HepG2 (cell line): Measurements from ENCODE around the gene CSNK1E. TPM values are rescaled to one million over a fixed set of nuclear protein-coding genes. Genes with fewer than 3 reads are reported as not detected.

Experiments used
- DMAP1 ChIP-seq: IDR thresholded peaks from 2 replicates; pipeline ENCODE4 v1.6.1; 2016
- E2F2 ChIP-seq: sonication (generic); formaldehyde crosslinking; IDR thresholded peaks from 2 replicates; pipeline ENCODE4 v1.4.0; 2020; ENCODE audit warnings: missing genetic modification reagents, borderline replicate concordance
- ESRRA ChIP-seq: sonication (generic); formaldehyde crosslinking; IDR thresholded peaks from 2 replicates; pipeline ENCODE4 v1.5.1; 2020; ENCODE audit warnings: mild to moderate bottlenecking, low read depth, missing genetic modification reagents
- JUND ChIP-seq: sonication (generic); formaldehyde crosslinking; IDR thresholded peaks from 2 replicates; pipeline ENCODE4 v1.8.0; 2022; ENCODE audit warnings: mild to moderate bottlenecking, missing genetic modification reagents
- REST ChIP-seq, 2 experiments: IDR thresholded peaks; 2 replicates each; pipeline ENCODE4 v1.6.1; 2011 to 2012; ENCODE audit warnings: low read length in 2 of 2, borderline replicate concordance in 1 of 2, low read depth in 1 of 2, mild to moderate bottlenecking in 1 of 2, moderate library complexity in 1 of 2
- SCMH1 ChIP-seq: sonication (generic); formaldehyde crosslinking; IDR thresholded peaks from 2 replicates; pipeline ENCODE4 v1.9.0; 2021; ENCODE audit warnings: missing genetic modification reagents, mild to moderate bottlenecking, borderline replicate concordance
- SRSF9 ChIP-seq: fragments of 200-400 bp; formaldehyde crosslinking; IDR thresholded peaks from 2 replicates; pipeline ENCODE4 v1.6.1; 2018; ENCODE audit warnings: borderline replicate concordance, mild to moderate bottlenecking, low read depth, low read length; ENCODE audit not compliant: insufficient read depth, poor library complexity, severe bottlenecking
- TCF7L2 ChIP-seq: IDR thresholded peaks from 2 replicates; pipeline ENCODE4 v1.6.1; 2011; ENCODE audit warnings: mild to moderate bottlenecking, low read depth, low read length, moderate library complexity
- TGIF2 ChIP-seq: IDR thresholded peaks from 2 replicates; pipeline ENCODE4 v1.6.1; 2016; ENCODE audit warnings: control low read depth, missing compliant biosample characterization
- ZBTB1 ChIP-seq: sonication (generic); formaldehyde crosslinking; IDR thresholded peaks from 2 replicates; pipeline ENCODE4 v1.4.0; 2020; ENCODE audit warnings: missing genetic modification reagents, borderline replicate concordance
- ZNF264 ChIP-seq: sonication (generic); formaldehyde crosslinking; IDR thresholded peaks from 2 replicates; pipeline ENCODE4 v1.4.0; 2020; ENCODE audit warnings: missing genetic modification reagents
- ZNF761 ChIP-seq: sonication (generic); formaldehyde crosslinking; conservative IDR thresholded peaks from 2 replicates; pipeline ENCODE4 v1.4.0; 2020; ENCODE audit warnings: mild to moderate bottlenecking, missing genetic modification reagents
- polyA plus RNA-seq, 8 experiments: library from polyadenylated mRNA; depleted of rRNA in 3 of 8; stranded (reverse) in 7 of 8; unstranded in 1 of 8; fragments of >200 nt; fragmentation: Illumina TruSeq in 4 of 8; extraction: Trizol in 4 of 8; gene quantifications; 2 replicates each; pipeline versions ENCODE4 v1.2.1 to v1.2.3, GENCODE V29; 2011 to 2016; ENCODE audit warnings: low read depth in 4 of 8, missing spikeins in 1 of 8, mixed read lengths in 1 of 8; ENCODE audit not compliant: insufficient read depth in 1 of 8
- total RNA-seq, 5 experiments: library from RNA; depleted of rRNA; stranded (reverse); fragments of >200 nt; fragmentation: Illumina TruSeq; extraction: Trizol; gene quantifications; 2 replicates each; pipeline ENCODE4 v1.2.3, GENCODE V29; 2016; ENCODE audit warnings: low read depth in 1 of 5
- TF ChIP-seq, protein P1 (sequence below): sonication (generic); formaldehyde crosslinking; conservative IDR thresholded peaks from 2 replicates; pipeline ENCODE4 v1.8.0; 2022; ENCODE audit warnings: missing genetic modification reagents
- TF ChIP-seq, protein P2 (sequence below): sonication (generic); formaldehyde crosslinking; IDR thresholded peaks from 2 replicates; pipeline ENCODE4 v1.4.0; 2020; ENCODE audit warnings: mild to moderate bottlenecking, low read depth, missing genetic modification reagents
- TF ChIP-seq, protein P3 (sequence below): sonication (generic); formaldehyde crosslinking; IDR thresholded peaks from 2 replicates; pipeline ENCODE4 v1.4.0; 2020; ENCODE audit warnings: missing genetic modification reagents
- TF ChIP-seq, protein P4 (sequence below): sonication (generic); formaldehyde crosslinking; IDR thresholded peaks from 2 replicates; pipeline ENCODE4 v1.4.0; 2020; ENCODE audit warnings: missing genetic modification reagents
- TF ChIP-seq, protein P5 (sequence below): fragments of 450-650 bp; IDR thresholded peaks from 2 replicates; pipeline ENCODE4 v1.6.1; 2017; ENCODE audit warnings: mild to moderate bottlenecking

The CSNK1E gene
- total and polyA plus RNA-seq, 2 of the 13 experiments (the other 11 are each of a cell fraction or from before 2014, with no cell fraction given) = 34.7 to 129 TPM

GRCh38 chr22:38284042-38284402, 33.2 kb downstream of the CSNK1E start (continued):
- TF ChIP-seq, protein P1, sequence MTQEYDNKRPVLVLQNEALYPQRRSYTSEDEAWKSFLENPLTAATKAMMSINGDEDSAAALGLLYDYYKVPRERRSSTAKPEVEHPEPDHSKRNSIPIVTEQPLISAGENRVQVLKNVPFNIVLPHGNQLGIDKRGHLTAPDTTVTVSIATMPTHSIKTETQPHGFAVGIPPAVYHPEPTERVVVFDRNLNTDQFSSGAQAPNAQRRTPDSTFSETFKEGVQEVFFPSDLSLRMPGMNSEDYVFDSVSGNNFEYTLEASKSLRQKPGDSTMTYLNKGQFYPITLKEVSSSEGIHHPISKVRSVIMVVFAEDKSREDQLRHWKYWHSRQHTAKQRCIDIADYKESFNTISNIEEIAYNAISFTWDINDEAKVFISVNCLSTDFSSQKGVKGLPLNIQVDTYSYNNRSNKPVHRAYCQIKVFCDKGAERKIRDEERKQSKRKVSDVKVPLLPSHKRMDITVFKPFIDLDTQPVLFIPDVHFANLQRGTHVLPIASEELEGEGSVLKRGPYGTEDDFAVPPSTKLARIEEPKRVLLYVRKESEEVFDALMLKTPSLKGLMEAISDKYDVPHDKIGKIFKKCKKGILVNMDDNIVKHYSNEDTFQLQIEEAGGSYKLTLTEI (CRISPR knock-in tag) = no peak
- TF ChIP-seq ZNF264 (CRISPR knock-in tag) = no peak
- TF ChIP-seq TGIF2 = peak; percentile 9; the same call in 1 of the 2 replicates
- TF ChIP-seq DMAP1 (CRISPR knock-in tag) = no peak
- no peak for TF ChIP-seq TCF7L2
- no peak for TF ChIP-seq SCMH1 (CRISPR knock-in tag)
- TF ChIP-seq ZBTB1 (CRISPR knock-in tag) = no peak
- TF ChIP-seq ESRRA = no peak
- TF ChIP-seq, protein P2, sequence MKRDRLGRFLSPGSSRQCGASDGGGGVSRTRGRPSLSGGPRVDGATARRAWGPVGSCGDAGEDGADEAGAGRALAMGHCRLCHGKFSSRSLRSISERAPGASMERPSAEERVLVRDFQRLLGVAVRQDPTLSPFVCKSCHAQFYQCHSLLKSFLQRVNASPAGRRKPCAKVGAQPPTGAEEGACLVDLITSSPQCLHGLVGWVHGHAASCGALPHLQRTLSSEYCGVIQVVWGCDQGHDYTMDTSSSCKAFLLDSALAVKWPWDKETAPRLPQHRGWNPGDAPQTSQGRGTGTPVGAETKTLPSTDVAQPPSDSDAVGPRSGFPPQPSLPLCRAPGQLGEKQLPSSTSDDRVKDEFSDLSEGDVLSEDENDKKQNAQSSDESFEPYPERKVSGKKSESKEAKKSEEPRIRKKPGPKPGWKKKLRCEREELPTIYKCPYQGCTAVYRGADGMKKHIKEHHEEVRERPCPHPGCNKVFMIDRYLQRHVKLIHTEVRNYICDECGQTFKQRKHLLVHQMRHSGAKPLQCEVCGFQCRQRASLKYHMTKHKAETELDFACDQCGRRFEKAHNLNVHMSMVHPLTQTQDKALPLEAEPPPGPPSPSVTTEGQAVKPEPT (CRISPR knock-in tag) = no peak
- TF ChIP-seq REST (IDR thresholded peaks at IDR 0.05; ENCODE audit: borderline replicate concordance in 1 of 2, low read depth in 1 of 2, low read length in 2 of 2) = no peak
- TF ChIP-seq, protein P3, sequence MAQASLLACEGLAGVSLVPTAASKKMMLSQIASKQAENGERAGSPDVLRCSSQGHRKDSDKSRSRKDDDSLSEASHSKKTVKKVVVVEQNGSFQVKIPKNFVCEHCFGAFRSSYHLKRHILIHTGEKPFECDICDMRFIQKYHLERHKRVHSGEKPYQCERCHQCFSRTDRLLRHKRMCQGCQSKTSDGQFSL (CRISPR knock-in tag) = no peak
- TF ChIP-seq SRSF9 = no peak
- TF ChIP-seq ZNF761 (CRISPR knock-in tag) = no peak
- TF ChIP-seq JUND (CRISPR knock-in tag) = no peak
- TF ChIP-seq, protein P4, sequence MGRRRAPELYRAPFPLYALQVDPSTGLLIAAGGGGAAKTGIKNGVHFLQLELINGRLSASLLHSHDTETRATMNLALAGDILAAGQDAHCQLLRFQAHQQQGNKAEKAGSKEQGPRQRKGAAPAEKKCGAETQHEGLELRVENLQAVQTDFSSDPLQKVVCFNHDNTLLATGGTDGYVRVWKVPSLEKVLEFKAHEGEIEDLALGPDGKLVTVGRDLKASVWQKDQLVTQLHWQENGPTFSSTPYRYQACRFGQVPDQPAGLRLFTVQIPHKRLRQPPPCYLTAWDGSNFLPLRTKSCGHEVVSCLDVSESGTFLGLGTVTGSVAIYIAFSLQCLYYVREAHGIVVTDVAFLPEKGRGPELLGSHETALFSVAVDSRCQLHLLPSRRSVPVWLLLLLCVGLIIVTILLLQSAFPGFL (CRISPR knock-in tag) = no peak
- no peak for TF ChIP-seq E2F2 (CRISPR knock-in tag)
- TF ChIP-seq, protein P5, sequence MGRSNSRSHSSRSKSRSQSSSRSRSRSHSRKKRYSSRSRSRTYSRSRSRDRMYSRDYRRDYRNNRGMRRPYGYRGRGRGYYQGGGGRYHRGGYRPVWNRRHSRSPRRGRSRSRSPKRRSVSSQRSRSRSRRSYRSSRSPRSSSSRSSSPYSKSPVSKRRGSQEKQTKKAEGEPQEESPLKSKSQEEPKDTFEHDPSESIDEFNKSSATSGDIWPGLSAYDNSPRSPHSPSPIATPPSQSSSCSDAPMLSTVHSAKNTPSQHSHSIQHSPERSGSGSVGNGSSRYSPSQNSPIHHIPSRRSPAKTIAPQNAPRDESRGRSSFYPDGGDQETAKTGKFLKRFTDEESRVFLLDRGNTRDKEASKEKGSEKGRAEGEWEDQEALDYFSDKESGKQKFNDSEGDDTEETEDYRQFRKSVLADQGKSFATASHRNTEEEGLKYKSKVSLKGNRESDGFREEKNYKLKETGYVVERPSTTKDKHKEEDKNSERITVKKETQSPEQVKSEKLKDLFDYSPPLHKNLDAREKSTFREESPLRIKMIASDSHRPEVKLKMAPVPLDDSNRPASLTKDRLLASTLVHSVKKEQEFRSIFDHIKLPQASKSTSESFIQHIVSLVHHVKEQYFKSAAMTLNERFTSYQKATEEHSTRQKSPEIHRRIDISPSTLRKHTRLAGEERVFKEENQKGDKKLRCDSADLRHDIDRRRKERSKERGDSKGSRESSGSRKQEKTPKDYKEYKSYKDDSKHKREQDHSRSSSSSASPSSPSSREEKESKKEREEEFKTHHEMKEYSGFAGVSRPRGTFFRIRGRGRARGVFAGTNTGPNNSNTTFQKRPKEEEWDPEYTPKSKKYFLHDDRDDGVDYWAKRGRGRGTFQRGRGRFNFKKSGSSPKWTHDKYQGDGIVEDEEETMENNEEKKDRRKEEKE = no peak
